Immature natural killer cell (primary cell): Measurements from ENCODE around the gene WDFY1. TPM values are rescaled to one million over a fixed set of nuclear protein-coding genes. Genes with fewer than 3 reads are reported as not detected.
"Not testable (repeated sequence)": the region's sequence is repeated elsewhere in the genome, so short reads cannot be mapped to it uniquely, and the experiment has no call there.

Source experiments
- DNase-seq, 3 donors: peaks; one replicate each; pipeline ENCODE4 v3.0.0; 2022; ENCODE audit warnings: mixed read lengths in 1 of 3
- H3K27ac Mint-ChIP-seq, 6 donors: one replicate each; pipeline ENCODE4 v1.8.0; 2020; ENCODE audit warnings: mixed read lengths in 6 of 6, mild to moderate bottlenecking in 5 of 6, inconsistent platforms in 4 of 6, moderate library complexity in 3 of 6
- H3K27me3 Mint-ChIP-seq, 3 donors: one replicate each; pipeline ENCODE4 v1.8.0; 2020 to 2021; ENCODE audit warnings: low read depth in 3 of 3, mild to moderate bottlenecking in 3 of 3, mixed read lengths in 3 of 3, moderate library complexity in 3 of 3, inconsistent platforms in 1 of 3
- H3K36me3 Mint-ChIP-seq, 3 donors: one replicate each; pipeline ENCODE4 v1.8.0; 2020; ENCODE audit warnings: mixed read lengths in 3 of 3, inconsistent platforms in 2 of 3, mild to moderate bottlenecking in 2 of 3
- H3K4me1 Mint-ChIP-seq, 2 donors: one replicate each; pipeline ENCODE4 v1.8.0; 2020; ENCODE audit warnings: inconsistent platforms in 2 of 2, mild to moderate bottlenecking in 2 of 2, mixed read lengths in 2 of 2, moderate library complexity in 1 of 2
- H3K4me3 Mint-ChIP-seq, 5 donors: one replicate each; pipeline ENCODE4 v1.8.0; 2020; ENCODE audit warnings: mild to moderate bottlenecking in 5 of 5, mixed read lengths in 5 of 5, inconsistent platforms in 3 of 5, moderate library complexity in 3 of 5
- H3K9me3 Mint-ChIP-seq, 6 donors: one replicate each; pipeline ENCODE4 v1.8.0; 2020; ENCODE audit warnings: mild to moderate bottlenecking in 6 of 6, mixed read lengths in 6 of 6, inconsistent platforms in 4 of 6, moderate library complexity in 3 of 6
- polyA plus RNA-seq, 3 donors: library from polyadenylated mRNA; unstranded; fragments of 300-500 nt; fragmentation: Illumina TruSeq; gene quantifications; one replicate each; pipeline ENCODE4 v1.2.3, GENCODE V29; 2021

Gene WDFY1
- polyA plus RNA-seq, 3 donors from 2014 or later: 39.3 to 58.8 (median 51.0) TPM

- Mint-ChIP-seq H3K4me1 (peaks cover 8 to 9% of the 10 kb centered on the region in 2 donors), H3K4me3 (no peak overlapping the region), H3K27ac (peak overlapping the region in 1 of 6 donors; percentile 11), H3K27me3 (peaks cover 0 to 4% (median 2%) of the 10 kb centered on the region in 3 donors), H3K36me3 (no peaks in the 10 kb centered on the region), H3K9me3 (no peaks in the 10 kb centered on the region)
- DNase-seq: no peak
Measured at GRCh38 chr2:223950448-223951347, 5.6 kb upstream of the WDFY1 start.

- H3K4me3 Mint-ChIP-seq: no peak overlapping the region
- peaks cover 14 to 16% of the 10 kb centered on the region in 2 donors for H3K4me1 Mint-ChIP-seq
- H3K36me3 Mint-ChIP-seq: no peaks in the 10 kb centered on the region
Measured at GRCh38 chr2:223949241-223949840, 4.2 kb upstream of the WDFY1 start.

GRCh38 chr2:223947711-223948205 lies 2.6 kb upstream of the WDFY1 start:
- H3K9me3 Mint-ChIP-seq: no peaks in the 10 kb centered on the region
- H3K4me1 Mint-ChIP-seq: peaks cover 28 to 32% of the 10 kb centered on the region in 2 donors
- no peak overlapping the region for H3K27ac Mint-ChIP-seq
- H3K36me3 Mint-ChIP-seq: no peaks in the 10 kb centered on the region
- H3K27me3 Mint-ChIP-seq: peaks cover 0 to 6% (median 2%) of the 10 kb centered on the region in 3 donors
- DNase-seq: no peak
- no peak overlapping the region for H3K4me3 Mint-ChIP-seq

More at GRCh38 chr2:223949241-223949840, 4.2 kb upstream of the WDFY1 start:
- peaks cover 0 to 8% (median 2%) of the 10 kb centered on the region in 3 donors for H3K27me3 Mint-ChIP-seq
- no peak for DNase-seq
- H3K9me3 Mint-ChIP-seq: no peaks in the 10 kb centered on the region
- H3K27ac Mint-ChIP-seq: no peak overlapping the region

- Mint-ChIP-seq H3K27ac (peak overlapping the region; percentile 58 to 92 (median 84)), H3K4me3 (peak overlapping the region; percentile 78 to 92 (median 85)), H3K36me3 (peaks cover 0 to 3% (median 0%) of the 10 kb centered on the region in 3 donors)
Measured at GRCh38 chr2:223945755-223946154, 620 bp upstream of the WDFY1 start.

GRCh38 chr2:223944166-223944702 lies 901 bp downstream of the WDFY1 start:
- Mint-ChIP-seq H3K27me3 (peaks cover 2 to 13% (median 8%) of the 10 kb centered on the region in 3 donors), H3K4me1 (peaks cover 46 to 51% of the 10 kb centered on the region in 2 donors), H3K36me3 (peaks cover 0 to 7% (median 3%) of the 10 kb centered on the region in 3 donors), H3K9me3 (no peaks in the 10 kb centered on the region), H3K27ac (peak overlapping the region; percentile 39 to 91 (median 85)), H3K4me3 (peak overlapping the region; percentile 83 to 93 (median 89))
- DNase-seq: peak in 1 of 3 donors; percentile 19

More at GRCh38 chr2:223945755-223946154, 620 bp upstream of the WDFY1 start:
- DNase-seq: no peak
- peaks cover 39 to 44% of the 10 kb centered on the region in 2 donors for H3K4me1 Mint-ChIP-seq
- no peaks in the 10 kb centered on the region for H3K9me3 Mint-ChIP-seq
- H3K27me3 Mint-ChIP-seq: peaks cover 2 to 13% (median 8%) of the 10 kb centered on the region in 3 donors

- Mint-ChIP-seq H3K4me1 (peaks cover 50 to 57% of the 10 kb centered on the region in 2 donors), H3K9me3 (no peaks in the 10 kb centered on the region)
Measured at GRCh38 chr2:223943561-223944008, 1.6 kb downstream of the WDFY1 start.

GRCh38 chr2:223943135-223943534 lies 2.0 kb downstream of the WDFY1 start:
- H3K4me1 Mint-ChIP-seq: peaks cover 53 to 62% of the 10 kb centered on the region in 2 donors

More at GRCh38 chr2:223943561-223944008, 1.6 kb downstream of the WDFY1 start:
- Mint-ChIP-seq H3K27me3 (peaks cover 2 to 13% (median 8%) of the 10 kb centered on the region in 3 donors), H3K36me3 (peaks cover 0 to 8% (median 4%) of the 10 kb centered on the region in 3 donors), H3K4me3 (peak overlapping the region; percentile 83 to 93 (median 89)), H3K27ac (peak overlapping the region; percentile 78 to 91 (median 88))
- DNase-seq: no peak

GRCh38 chr2:223941579-223942277 lies 3.4 kb downstream of the WDFY1 start:
- Mint-ChIP-seq H3K27ac (peak overlapping the region; percentile 89 to 97 (median 96)), H3K4me1 (peaks cover 64 to 76% of the 10 kb centered on the region in 2 donors), H3K4me3 (peak overlapping the region; percentile 75 to 86 (median 79)), H3K9me3 (no peaks in the 10 kb centered on the region), H3K27me3 (peaks cover 0 to 11% (median 8%) of the 10 kb centered on the region in 3 donors), H3K36me3 (peaks cover 0 to 8% (median 4%) of the 10 kb centered on the region in 3 donors)
- DNase-seq: peak; percentile 76 to 82 (median 81)

More at GRCh38 chr2:223943135-223943534, 2.0 kb downstream of the WDFY1 start:
- Mint-ChIP-seq H3K27me3 (peaks cover 0 to 13% (median 8%) of the 10 kb centered on the region in 3 donors), H3K4me3 (peak overlapping the region; percentile 83 to 93 (median 89)), H3K9me3 (no peaks in the 10 kb centered on the region), H3K27ac (peak overlapping the region; percentile 49 to 91 (median 86)), H3K36me3 (peaks cover 0 to 8% (median 4%) of the 10 kb centered on the region in 3 donors)
- no peak for DNase-seq

GRCh38 chr2:223939438-223939837 lies 5.7 kb downstream of the WDFY1 start:
- Mint-ChIP-seq H3K4me1 (peaks cover 70 to 82% of the 10 kb centered on the region in 2 donors), H3K27ac (peak overlapping the region in 5 of 6 donors; percentile 20 to 76 (median 46)), H3K4me3 (peak overlapping the region in 1 of 5 donors; percentile 11)
- H3K36me3 Mint-ChIP-seq, H3K27me3 Mint-ChIP-seq, H3K9me3 Mint-ChIP-seq, DNase-seq: not testable (repeated sequence)

- no peak for DNase-seq
- peaks cover 0 to 8% (median 4%) of the 10 kb centered on the region in 3 donors for H3K36me3 Mint-ChIP-seq
- H3K27ac Mint-ChIP-seq: no peak overlapping the region
- peaks cover 0 to 8% (median 7%) of the 10 kb centered on the region in 3 donors for H3K27me3 Mint-ChIP-seq
- no peaks in the 10 kb centered on the region for H3K9me3 Mint-ChIP-seq
- peaks cover 74 to 86% of the 10 kb centered on the region in 2 donors for H3K4me1 Mint-ChIP-seq
- no peak overlapping the region for H3K4me3 Mint-ChIP-seq
Measured at GRCh38 chr2:223937535-223937934, 7.6 kb downstream of the WDFY1 start.

- Mint-ChIP-seq H3K27me3 (peaks cover 0 to 7% (median 6%) of the 10 kb centered on the region in 3 donors), H3K9me3 (no peaks in the 10 kb centered on the region), H3K4me3 (peak overlapping the region in 1 of 5 donors; percentile 10), H3K27ac (peak overlapping the region in 1 of 6 donors; percentile 42), H3K4me1 (peaks cover 73 to 87% of the 10 kb centered on the region in 2 donors), H3K36me3 (peaks cover 0 to 8% (median 4%) of the 10 kb centered on the region in 3 donors)
- DNase-seq: no peak
Measured at GRCh38 chr2:223936862-223937326, 8.2 kb downstream of the WDFY1 start.

GRCh38 chr2:223935459-223936125 lies 9.5 kb downstream of the WDFY1 start:
- Mint-ChIP-seq H3K9me3 (no peaks in the 10 kb centered on the region), H3K27me3 (peaks cover 0 to 2% (median 0%) of the 10 kb centered on the region in 3 donors), H3K36me3 (peaks cover 0 to 5% (median 4%) of the 10 kb centered on the region in 3 donors), H3K4me3 (no peak overlapping the region), H3K27ac (peak overlapping the region in 3 of 6 donors; percentile 4 to 46 (median 9)), H3K4me1 (peaks cover 73 to 87% of the 10 kb centered on the region in 2 donors)
- DNase-seq: no peak
